Stimulated activated CD8-positive, alpha-beta memory T cell treated with anti-CD3 and anti-CD28 coated beads, Interleukin-2, amount 100 ng/mL, for 48 hours (primary cell): ENCODE results near the gene TRIO.
"Not testable (repeated sequence)": the region's sequence is repeated elsewhere in the genome, so short reads cannot be mapped to it uniquely, and the experiment has no call there.

Experiments used
- DNase-seq, 2 donors: peaks; one replicate each; pipeline ENCODE4 v3.0.0-alpha.2; 2020; ENCODE audit warnings: low read depth in 2 of 2

Gene TRIO

DNA sequence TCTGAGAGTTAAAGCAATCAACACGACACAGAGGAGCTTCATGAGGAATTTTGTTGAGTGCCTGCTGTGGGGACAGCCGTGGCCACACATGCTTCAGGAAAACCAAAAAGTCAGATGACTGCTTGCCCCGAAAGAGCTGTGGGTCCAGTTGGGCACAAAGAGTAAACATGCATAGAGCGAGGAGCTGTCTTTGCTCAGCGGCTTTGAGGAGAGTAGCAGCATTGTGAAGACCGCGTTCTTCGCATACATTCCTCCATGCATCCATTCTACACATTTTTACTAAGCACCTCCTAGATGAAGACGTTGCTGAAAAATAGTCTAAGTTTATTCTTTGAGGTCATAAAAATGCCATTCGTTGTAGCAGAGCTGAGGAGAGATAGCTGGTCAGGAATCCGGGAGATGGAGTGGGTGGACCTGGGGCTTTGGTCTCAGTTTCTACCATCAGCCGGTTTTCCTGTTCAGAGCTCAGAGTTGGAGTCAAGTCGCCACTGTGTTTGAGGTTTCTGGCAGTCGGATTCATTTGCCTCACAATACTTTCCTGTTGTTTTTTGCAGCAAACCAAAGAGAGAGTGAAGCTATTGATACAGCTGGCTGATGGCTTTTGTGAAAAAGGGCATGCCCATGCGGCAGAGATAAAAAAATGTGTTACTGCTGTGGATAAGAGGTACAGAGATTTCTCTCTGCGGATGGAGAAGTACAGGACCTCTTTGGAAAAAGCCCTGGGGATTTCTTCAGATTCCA, 243.9 kb downstream of the TRIO start:
- no peak for DNase-seq

DNA sequence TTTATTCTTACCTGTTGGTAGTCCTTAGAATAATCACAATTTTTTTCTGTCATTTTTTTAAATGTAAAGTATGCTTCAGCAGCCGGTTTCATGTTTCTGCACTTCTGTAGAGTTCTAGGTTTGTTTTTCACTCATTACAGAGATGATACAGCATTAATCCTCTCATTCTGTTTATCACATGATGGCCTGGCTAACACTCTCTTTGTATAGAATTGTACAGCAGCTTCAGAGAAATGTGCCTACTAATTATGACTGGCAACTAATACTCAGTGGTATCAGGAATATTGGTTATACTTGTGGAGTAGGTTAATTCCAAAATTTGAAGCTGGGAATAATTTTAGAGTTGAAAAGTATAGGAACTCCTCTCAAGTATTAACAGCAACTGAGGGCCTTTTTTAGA, 245.6 kb downstream of the TRIO start:
- no peak for DNase-seq

DNA sequence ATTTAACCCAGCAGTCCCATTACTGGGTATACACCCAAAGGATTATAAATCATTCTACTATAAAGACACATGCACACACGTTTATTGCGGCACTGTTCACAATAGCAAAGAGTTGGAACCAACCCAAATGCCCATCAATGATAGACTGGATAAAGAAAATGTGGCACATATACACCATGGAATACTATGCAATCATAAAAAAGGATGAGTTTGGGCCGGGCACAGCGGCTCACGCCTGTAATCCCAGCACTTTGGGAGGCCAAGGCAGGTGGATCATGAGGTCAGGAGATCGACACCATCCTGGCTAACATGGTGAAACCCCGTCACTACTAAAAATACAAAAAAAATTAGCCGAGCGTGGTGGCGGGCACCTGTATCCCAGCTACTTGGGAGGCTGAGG, 249.4 kb downstream of the TRIO start:
- DNase-seq, result not testable (repeated sequence)

DNA sequence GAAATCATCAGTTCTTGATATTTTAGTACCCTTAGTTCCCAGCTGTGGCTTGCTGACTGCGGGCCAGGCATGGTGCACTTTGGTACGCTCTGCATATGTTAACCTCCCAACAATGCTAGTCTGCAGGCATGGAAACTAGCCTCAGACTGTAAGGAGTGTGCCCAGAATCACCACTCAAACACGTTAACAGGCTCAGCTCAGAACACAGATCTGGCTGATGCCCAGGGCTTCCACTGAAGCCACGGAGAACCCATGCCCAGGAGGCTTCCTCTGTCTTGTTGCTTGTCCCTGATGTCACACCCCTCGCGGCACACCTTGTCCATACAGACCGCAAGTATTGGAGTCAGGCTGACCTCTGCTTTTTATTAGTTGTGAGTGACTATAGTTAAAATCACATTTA, 251.2 kb downstream of the TRIO start:
- no peak for DNase-seq

DNA sequence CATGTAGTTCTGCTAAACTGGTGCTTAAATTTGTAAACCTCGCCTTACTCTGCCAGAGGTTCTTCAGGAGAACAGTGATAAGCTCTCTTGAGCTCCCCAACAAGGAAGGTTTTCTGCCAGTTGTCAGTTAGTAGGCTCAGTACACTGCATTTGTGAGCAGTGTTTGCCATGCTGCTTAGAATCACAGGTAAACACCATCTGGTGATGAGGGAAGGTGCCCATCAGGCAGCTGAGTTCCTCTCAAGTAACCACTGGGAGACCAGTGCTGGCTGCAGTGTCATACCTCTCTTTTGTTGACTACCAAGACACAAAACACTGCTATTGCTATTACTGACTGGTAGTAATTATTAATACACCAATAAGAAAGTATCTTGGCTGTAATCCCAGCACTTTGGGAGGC, 252.3 kb downstream of the TRIO start:
- DNase-seq, result no peak

DNA sequence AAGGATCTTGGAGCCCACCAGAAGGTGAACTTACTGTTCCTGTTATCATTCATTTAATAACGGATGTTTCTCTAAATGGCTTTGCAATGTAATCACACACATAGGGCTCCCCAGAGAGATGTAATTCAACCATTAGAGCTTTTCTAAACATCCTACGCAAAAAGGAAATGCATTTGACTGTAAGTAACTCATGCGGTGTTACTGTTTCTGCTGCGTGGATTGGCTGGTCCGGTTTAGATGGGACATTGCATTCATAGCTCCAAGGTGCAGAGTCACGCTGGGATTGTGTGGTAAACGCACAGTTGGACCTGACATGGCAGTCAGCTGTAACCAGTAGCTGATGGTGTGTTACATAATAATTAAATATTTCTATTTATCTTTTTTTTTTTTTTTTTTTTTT, 252.9 kb downstream of the TRIO start:
- no peak for DNase-seq

DNA sequence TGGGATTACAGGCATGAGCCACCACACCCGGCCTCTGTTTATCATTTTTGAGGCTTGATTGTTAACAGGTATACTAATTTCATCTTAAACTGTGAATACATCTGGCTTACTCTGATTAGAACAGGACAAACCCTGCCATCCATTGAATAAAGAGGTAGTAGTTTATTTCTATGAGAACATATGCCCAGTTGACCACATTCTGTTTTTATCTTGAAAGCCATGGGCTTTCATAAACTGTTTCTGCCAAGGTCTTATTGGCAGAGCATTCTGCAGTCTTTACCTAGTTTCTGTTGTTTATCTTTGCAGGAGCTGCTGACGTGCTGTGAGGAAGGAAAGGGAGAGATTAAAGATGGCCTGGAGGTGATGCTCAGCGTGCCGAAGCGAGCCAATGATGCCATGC, 253.6 kb downstream of the TRIO start:
- DNase-seq, result no peak

DNA sequence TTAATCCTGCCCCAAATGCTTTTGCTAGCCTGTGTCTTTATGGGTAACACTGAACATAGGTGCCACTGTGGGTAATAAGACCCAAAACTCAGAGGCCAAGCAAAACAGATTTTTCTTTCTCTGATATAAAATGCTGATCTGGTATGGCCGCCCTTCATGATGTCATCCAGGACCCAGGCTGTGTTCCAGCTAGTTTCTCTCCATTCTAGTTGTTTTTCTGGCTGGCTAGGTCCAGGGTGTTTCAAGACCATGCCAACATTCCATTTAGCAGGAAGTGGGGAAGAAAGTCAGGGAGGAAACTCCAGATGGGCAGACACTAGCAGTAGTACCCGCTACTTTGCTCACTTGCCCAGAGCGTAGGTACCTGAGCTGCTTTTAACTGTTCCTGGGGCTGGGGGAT, 254.6 kb downstream of the TRIO start:
- no peak for DNase-seq

DNA sequence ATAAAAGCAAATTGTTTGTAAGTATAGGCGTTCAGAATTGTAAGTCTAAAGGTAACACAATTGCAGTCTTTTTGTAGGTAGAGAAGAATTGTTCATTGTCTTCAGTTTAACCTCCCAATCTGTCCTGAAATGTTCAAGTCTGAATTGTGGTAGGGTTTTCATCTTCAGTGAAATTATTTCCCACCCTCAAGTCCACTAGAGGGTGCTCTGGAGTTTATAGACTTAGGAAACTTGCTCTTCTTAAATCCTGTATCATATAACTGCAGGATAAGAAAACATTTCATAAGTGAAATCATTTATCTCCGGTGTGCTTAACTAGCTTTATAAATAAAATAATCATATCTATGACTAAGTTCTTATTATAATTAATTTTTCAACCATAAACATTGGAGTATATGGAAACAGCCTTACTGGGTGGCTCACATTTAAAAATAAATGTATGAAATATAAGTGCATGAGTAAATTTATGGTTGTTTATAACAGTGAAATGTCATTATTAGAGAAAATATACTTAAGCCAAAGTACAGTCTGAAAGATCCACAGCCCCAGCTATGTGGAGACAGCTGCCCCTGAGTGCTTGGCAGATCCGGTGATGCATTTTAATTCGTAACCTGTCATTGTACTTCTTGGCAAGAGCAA, 256.0 kb downstream of the TRIO start:
- no peak for DNase-seq

DNA sequence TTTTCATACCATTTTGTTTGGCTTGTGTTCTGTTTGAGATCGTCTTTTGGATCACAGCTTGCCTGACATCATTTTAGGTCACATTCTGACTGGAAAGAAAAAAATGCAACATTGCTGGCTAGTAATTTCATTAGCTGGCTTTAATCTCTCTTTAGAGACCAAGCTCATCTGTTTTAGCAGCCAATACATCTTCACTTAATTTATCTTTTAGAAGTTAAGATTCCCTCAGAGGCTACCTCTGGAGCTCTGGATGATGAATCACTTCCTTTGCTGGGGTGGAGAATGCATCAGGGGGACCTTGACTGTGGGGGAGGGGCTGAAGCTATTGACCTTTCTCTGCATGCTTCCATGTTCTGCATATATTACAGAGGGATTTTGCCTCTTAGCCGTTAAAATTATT, 256.9 kb downstream of the TRIO start:
- no peak for DNase-seq

DNA sequence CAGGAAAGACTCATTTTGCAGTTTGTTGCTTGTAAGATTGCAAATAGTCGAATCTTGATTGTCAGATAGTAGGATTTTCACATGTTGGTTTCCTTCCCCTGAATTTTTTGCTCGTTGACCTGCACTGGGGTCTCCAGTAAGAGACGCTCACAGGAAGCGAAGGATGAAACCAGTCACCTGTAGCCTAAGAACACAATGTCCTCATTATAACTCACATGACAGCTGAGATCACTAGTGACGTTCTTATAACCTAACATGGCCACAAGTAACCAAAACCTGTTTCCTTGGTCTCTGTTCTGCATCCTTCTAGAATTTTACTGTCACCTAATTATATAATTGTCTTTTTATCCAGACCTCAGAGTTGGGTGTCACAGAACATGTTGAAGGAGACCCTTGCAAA, 257.5 kb downstream of the TRIO start:
- no peak for DNase-seq

DNA sequence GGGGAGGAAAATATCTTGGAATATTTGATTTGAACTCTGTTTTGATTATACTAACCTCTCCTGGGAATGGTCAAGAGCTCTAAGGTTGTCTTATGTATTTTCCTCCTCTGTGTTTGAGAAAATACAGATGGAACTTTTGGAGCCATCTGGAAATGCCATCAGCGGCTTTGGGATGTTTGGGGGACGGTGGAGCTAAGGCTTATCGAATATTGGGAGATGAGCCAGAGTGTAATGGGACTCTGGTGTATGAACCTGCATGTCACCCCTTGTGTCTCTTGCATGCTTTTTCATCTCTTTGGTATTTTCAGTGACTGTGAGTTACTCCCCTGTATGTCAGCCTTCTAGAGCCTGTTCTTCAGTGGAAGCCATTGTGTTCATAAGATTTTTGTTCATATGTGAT, 258.5 kb downstream of the TRIO start:
- no peak for DNase-seq

DNA sequence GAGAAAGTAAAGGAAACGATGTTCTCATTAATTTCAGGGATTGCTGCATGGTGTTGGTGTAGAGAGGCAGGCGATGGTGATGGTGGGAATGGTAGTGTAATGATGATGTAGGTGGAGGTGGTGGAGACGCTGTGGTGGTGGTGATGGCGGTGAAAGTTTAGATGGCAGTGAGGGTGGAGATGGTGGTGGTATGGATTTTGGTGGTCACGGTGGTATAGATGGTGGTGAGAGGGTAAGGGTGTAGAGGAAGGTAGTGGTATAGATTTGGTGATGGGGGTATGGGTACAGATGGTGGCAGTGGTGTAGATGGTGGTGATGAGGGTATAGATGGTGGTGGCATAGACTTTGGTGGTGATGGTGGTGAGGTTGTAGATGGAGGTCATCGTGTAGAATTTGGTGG, 259.3 kb downstream of the TRIO start:
- DNase-seq, result no peak

DNA sequence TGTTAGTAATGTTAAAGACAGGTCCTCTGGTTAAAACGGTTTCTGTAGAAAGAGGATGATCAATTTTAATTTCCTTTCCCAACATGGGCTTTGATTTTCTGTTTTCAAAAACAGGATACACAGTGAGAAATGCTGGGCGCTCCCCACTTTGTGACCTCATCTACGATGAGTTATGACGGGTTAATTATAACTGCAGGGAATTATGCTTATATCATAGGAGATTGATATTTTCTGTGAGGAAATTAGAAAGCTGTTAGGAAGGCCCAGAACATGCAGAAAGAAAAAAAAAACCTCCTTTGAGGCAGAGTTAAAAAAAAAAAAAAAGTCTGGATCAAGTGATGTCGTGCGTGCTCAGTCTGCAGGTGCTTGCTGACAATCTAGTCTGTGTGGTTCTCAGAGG, 261.6 kb downstream of the TRIO start:
- no peak for DNase-seq

DNA sequence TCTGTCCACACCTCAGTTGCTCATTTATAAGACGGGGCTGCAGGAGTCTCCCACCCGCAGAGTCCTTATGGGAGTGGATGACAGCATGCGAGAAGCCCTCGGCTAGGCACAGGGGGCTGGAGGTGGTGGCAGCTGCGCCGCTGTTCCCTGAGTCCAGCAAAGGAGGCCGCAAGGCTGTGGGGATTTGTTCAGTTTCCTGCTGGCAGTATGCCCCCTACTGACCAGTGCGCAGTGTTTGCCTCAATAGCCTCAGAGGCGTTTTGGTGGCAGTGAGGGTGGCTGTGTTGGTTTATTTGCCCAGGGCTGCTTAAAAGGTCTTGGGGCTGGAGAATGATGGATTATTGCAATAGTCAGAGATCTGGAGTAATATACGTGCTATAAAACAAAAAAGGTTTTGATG, 262.1 kb downstream of the TRIO start:
- no peak for DNase-seq

DNA sequence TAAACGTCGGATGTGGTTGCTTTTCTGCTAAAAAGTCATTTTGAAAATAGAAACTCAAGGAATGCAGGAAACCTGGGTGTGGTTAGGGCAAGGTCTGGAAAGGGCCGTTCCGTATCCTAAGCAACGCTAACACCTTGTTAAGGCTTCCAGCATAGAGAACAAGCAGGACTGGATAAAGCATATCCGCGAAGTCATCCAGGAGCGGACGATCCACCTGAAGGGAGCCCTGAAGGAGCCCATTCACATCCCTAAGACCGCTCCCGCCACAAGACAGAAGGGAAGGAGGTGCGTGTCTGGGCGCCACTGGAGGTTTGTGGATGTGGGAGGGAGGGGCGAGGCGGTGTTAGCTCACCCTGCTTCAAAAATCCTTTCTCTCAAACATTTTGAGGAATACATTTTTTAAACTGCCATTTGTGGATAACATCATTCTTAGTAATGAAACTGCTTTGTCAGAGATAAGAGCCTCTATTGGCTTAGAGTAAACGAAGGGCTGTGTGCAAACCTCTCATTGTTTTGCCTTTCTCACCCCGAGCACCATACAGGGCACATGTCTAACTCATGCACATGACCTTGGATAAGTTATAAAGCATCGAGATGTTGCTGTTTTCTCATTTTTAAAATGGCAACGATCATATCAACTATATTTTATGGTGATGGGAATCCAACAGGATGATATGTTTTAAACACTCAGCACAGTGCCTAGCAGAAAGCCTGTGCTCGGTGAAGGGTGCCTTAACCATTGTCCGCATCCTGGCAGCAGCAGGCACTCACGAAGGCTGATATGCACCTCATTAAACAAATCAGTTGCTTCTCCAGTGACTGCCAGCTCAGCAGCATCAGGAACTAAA, 262.8 kb downstream of the TRIO start:
- DNase-seq, result no peak

DNA sequence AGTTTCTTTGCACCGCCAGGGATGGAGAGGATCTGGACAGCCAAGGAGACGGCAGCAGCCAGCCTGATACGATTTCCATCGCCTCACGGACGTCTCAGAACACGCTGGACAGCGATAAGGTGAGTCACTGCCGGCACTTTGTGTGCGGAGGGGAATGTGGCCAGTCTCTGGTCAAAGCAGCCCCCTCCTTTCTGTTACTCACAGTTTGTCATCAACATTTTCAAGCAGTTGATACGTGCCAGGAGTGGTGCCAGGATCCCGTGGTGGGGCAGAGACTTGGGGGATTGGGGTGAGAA, 263.4 kb downstream of the TRIO start:
- DNase-seq, result no peak

DNA sequence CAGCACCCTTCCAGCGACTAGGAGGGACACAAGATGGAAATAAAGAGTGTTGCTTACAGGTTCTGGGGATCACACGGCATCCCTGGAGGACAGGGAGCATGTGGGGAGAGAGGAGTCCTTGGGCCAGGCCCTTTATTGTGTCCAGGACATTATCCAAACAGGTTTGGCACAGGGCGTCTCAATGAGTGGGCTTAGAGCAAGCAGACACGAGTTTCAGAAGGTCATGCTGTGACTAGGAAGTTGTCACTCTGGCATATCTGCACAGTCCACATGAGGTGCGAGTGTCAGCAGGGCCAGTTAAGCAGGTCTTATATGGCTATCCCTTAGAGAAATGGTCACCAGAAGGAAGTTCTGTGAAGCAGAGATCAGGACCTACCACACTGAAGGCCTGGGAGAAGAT, 263.9 kb downstream of the TRIO start:
- DNase-seq, result no peak

DNA sequence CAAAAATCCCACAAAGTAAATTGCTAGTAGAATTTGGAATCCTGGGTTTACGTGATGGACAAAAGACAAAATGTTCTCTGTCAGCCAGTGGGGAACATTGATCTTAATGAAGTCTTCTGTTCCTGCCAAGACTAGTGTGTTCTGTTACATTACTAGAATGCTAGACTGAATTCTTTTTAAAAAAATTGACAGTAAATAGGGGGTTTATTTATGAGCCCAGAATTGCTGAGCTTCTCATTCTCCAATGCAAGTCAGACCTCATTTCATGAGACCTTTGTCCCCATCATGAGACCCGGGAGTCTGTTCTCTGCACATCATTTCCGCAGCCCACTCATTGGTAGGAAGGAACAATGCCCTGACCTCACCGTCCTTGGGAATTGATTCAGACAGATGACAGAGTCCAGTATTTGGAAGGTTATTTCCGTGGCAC, 264.6 kb downstream of the TRIO start:
- DNase-seq, result no peak

DNA sequence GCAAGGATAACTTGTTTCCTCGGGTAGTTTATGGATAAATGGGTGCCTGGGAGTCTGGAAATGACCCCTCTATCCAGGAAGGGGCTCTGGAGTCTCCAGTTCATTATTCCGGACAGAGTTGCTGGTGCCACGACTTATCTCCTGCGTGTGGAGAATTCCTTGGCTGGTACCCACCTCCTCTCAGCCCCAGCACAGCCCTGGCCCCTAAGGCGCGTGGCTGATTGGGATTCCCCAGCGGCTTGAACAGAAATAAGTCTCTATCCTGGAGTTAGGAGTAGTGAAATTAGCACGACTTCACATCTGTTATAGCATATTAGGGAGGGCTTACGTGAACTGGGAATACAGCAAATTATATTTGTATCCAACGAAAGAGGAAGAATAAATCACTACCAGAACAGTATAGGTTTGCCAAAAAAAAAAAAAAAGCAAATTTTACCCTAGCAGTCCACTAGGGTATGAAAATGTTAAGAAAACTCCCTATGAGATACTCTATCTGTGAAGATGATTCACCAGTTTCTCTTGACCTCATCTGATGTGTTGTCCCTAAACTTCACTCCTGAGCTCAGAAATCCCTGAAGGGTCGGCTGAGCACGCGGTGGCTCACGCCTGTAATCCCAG, 265.9 kb downstream of the TRIO start:
- DNase-seq, result no peak

DNA sequence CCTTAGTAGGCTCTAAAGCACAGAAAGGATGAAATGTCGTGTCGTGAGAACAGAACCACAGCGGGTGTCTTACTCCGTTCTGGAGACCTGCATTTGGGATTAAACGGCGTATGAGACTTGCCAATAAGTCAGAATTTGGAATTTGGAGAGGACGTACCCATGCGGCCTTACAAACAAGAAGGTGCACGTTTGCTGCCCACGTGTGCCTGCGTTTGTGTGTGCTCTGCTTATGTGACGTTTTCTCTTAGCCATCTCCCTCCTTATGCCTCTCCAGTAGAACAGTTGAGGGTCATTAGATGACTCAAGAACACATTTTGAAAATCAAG, 266.9 kb downstream of the TRIO start:
- DNase-seq, result no peak

DNA sequence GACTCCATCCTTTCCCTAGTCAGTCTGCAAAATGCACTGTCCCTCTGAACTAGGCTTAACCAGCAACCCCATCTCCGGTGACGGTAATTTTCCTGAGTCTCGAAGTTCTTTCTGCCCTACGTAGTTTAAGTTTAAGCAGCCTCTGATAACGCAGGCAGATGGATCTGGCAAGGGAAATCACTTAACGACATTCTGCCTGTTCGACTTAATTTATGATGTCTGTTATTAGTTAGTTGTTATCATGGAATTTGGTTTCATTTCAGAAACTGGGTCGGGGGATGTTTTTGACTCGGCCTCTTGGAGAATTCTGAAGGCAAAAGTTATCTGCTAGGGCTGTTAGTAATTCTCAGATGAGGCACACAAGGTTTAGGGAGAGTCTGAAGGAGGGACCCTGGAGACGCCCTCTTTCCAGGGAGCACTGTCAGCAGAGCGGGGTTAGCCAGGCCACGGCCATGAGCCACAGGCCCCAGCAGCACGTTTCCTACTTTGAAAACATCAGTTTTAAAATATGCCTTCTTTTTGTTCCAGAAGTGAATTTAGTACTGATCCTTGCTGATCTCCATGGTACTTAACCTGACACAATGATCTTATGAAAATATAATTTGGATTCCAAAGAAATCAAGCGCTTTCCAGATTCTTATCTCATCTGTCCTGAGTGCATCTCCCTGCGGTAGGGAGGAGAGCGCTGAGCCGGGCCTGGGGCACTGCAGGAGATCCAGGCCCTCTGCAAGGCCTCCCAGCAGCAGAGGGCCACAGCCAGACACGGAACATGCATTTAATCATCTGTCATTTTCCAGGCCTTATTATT, 267.5 kb downstream of the TRIO start:
- DNase-seq, result no peak
